Stimulated activated CD8-positive, alpha-beta memory T cell treated with anti-CD3 and anti-CD28 coated beads, Interleukin-15, amount 100 ng/mL, for 1 hour (primary cell): ENCODE data around the gene SLC39A11.

Experiments
- DNase-seq: peaks from one replicate; pipeline ENCODE4 v3.0.0-alpha.2; 2020; ENCODE audit warnings: low read depth

Gene SLC39A11

DNA sequence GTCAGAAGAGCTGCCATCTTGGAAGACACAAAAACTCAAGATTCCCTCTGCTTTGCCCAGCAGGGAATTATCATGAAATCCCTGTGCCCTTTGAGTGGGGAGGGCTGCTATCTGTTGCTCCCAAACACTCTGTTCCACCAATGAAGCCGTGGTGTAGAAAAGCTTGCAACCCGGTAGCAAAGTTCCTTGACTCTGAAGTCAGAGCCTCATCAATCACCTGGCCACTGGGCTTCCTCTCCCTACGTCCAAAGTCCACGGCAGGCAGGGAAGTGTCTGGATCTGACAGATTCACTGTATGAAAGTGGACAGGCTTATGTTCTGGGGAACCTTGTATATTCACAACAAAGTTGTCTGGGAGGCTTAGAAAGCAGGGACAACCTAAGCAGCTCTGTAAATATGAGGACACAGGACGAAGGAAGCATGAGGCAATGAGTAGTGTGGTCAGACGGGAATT is 343.3 kb downstream of the SLC39A11 start:
- no peak for DNase-seq

DNA sequence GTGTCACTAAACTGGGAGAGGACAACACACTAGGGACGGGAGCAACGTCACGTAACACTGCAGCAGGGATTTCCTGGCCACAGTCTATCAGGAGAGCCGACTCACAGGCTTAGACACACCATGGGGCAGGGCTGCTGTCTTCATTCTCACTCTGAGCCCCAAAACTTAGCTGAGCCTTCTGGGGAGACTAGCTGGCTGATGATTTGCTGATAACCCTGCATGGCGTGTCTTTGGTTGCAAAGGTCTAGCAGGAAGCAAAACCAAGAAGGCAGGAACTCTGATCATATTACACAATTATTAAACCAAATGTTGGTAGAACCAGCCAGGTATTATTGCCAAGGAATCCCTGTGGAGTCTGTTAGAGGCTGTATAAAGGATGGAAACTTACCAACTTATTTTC is 345.0 kb downstream of the SLC39A11 start:
- DNase-seq, result no peak

DNA sequence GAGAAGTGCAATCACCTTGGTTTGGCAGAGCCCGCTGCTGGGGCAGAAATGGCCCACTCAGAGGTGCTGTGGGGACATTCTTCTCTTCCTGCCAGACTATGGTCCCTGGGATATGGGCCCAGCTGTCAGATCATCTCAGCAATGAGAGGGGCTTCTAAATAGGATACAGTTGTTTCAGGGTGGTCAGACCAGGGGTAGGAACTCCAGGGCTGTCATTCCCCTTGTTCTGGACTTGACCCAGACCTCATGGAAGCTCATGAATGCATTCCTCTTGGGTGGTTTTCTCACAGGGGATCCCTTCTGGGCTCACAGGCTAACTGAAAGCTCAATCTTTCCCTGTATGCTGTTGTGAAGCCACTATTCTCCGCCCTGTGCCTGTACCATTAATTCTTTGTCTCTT is 347.2 kb downstream of the SLC39A11 start:
- DNase-seq, result no peak

DNA sequence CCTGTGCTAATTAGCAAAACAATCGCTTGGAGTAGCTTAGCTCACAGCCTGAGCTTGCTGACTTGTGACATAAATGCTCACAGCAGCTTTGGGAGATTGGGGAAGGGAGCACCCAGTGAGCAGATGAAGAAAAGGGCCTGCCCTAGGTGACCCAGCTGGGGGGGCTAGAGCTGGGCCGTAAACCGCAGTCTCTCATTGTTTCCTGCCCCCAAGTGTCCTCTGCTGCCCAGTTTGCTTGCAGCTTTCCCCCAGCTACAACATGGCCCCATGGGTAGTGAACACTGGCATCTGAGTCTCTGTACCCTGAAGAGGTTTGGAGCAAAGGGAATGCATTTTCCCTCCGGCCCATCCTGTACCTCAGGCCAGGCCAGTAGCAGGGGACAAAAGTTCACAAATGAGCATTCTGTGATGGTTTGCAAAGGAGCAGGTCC is 349.4 kb downstream of the SLC39A11 start:
- DNase-seq, result no peak

DNA sequence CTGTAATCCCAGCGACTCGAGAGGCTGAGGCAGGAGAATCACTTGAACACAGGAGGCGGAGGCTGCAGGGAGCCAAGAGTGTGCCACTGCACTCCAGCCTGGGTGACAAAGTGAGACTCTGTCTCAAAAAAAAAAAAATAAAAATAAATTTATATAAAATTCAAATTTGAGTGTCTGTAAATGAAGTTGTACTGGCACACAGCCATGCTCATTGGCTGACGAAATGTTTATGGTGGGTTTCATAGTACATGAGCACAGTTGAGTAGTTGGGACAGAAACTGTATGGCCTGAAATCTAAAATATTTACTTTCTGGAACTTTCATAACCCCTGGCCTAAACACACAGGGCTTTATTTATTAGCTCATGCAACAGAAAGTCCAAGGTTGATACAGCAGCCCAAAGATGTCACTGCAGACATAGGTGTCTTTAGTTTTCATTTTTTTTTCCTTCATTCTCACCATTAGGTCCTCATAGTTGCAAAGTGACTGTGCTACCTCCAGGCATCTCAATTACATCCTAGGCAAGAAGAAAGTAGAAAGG is 355.3 kb downstream of the SLC39A11 start:
- no peak for DNase-seq

DNA sequence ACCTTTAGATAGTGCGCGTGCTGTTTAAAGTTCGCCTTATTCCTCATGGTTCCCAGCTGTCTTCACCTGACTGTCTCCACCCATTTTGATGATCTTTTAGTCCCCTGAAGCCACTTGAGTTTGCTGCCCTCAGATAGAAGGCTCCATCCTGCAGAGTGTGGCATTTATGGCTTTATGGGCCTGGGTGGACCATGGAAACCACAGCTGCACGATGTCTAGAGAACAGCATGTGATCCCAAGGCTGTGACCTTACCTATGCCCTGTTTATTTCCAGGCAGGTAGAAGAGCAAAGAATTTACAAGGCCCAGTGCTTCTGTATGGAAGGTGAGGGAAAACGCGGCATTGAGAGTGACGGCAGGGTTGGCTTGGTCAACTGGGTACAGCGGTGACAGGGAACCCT is 356.9 kb downstream of the SLC39A11 start:
- no peak for DNase-seq

DNA sequence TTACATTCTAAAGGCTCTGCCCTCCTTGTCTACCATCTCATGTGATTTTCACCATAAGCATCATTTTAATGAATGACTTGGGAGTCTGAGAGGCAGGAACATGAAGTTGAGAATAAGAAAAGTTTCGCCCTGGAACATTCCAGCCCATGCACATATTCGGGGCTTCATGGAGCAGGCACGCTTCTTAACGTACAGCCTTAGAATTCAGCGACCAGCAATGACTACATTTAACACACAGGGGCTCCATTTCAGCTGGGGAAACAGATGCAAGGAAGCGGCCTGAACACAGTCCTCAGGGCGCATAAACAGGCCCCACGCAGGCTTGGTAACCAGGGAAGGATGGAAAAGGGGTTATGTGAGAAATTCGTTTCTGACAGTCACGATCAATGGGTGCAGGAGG is 357.4 kb downstream of the SLC39A11 start:
- DNase-seq, result no peak

DNA sequence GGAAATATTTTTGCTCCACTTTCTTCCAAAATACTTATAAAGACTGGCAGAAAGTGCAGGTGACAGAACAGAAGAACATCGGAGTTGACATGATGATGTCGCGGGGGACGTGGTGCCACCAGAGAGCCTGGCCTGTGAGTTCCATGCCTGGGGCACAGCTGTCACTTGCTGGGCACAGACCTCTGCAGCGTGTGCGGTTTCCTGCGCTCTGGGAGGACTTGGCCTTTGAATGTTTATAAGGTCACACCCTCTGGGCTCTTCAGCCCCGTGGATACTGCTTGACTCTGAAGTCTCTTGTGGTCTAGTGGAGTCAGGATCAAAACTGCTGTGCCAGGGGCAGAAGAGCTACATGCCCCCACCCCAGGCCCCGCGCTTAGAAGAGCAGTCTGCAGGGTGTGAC is 357.9 kb downstream of the SLC39A11 start:
- no peak for DNase-seq

DNA sequence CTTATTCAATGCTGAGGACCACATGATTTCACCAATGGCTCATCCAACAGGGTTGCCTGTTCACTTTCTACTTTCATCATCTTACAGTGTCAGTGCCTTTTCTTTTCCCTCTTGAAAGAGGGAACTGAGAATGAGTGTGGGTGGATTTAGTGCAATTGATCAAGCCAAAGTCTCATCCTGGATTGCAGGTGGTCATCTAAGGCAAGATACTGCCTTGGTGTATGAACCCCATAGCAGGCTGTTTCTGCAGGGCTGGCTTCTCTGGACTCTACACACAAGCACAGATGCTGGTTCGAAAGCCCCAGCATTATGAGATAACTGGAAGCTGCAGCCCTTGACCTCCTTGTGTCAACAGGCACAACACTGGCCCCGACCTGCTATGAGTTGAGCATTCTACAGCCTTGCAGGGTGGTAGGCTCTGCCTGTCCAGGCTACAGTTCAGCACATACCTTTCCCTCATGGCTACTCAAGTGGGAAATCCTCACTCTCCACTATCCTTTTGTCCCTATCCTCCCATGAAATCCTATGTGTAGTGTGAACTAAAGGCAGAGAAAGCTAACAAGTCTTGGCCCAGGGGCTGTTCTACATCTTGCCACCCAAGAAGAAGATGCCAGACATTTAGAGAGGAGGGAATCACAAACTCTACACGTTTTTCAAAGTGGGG is 358.7 kb downstream of the SLC39A11 start:
- no peak for DNase-seq

DNA sequence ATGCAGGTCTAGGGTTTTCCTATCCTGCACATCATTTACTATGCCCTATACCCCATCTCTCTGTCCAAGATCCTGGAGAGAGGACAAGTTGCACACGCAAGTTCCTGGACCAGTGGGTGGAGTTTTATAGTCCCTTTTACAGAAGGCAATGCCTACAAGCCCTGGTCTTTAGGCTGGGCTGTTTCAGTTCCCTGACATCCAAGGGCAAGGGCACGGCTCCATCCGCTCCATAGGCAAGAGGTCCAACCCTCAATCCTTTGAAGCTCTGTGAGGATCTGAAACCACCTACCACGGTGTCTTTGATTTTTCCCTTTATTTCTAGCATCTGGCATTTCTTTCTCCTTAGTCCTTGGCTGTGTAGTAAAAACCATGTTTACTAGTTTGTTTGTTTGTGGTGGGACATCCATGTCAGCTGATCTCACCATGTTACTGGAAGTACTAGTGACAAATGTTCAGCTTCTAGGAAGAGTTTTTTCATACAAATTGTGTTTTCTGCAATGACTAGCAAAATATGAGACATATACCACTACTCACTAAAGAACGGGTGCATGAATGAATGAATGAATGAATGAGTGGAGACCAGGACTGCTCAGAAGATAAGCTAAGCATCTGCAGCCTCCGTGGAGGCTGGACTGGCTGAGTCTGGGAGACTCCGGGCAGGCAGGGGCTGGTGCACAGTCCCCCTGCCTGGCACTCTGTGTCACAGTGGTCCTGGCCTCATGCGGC is 359.4 kb downstream of the SLC39A11 start:
- DNase-seq, result no peak

DNA sequence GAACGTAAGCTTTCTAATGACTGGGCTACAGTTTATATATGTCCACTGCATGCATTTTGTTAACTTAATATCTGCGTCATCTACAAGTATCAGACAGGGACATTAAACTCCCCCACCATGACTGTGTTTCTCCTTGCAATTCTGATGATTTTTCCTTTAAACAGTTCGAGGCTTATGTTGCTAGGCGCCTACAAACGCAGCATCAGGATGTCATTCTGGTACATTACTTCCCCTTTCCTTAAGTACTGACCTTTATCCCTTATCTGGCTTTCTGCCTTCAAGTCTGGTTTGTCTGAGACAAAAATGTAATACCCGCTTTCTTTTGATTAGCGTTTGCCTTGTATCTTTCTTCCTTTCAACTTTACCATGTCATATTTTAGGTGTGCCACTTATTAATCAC is 362.4 kb downstream of the SLC39A11 start:
- no peak for DNase-seq

DNA sequence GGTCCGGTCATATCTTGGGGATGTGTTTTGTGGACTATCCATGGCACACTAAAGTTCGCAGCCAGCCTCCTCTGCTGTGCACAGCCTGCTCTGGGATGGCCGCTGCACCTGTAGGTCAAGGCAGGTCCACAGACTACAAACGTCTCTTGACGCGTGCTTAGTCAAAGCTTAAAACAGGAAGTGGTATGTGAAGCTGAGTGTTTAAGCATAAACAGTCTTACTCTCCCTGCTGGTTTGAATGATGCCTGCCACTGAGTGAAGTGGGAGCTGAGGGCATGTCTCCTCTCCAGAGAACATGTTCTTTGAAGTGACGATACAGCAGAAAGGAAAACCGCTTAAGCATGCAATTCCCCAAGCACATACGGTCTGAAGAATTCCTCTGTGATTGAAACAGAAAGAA is 365.6 kb downstream of the SLC39A11 start:
- DNase-seq, result no peak

DNA sequence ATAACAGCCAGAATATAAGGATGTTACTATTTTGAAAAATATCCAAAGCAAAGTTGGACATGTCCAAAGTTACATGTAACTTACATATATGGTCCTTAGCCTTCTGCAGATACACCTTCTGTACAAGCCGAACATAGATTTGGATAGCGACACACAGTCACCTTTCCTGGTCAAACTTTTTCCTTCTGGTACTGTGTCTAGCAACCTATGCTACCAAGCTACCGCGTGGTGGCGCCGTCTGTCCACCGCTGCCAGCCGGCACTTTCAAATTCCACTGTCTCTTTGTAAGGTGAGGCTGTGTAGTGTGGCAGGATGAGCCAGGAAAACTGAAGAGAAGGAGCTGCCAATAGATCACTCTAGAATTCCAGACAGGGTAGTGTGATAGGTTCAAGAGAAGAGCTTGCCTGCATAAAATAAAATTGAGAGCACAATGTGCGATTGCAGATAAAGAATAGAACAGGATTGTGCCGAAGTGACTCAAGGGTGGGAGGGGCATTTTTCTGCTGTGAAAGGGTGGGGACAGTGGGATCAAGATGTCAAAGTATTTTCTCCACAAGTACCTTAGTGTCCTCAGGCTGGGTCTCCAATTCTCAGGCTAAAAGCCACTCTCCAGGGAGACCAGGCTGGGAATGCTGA is 366.9 kb downstream of the SLC39A11 start:
- DNase-seq, result peak; percentile 9

DNA sequence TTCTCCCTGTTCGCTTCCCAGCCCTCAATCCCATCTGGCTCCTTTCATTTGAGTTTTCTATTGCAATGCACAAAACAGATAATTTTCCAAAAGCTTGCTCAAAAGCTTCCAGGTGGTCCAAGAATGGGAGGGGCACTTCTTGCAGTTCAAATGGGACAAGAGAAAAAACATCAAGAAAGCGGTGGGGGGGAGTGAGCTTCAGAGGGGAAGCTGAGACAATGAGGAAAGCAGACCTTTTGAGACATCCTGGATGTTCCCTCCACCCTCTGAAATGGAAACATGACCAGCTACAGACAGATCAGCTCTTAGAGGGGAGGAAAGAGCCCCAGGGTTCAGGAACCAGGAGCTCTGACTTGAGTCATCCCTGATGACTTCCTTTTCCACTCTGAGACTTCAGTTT is 368.2 kb downstream of the SLC39A11 start:
- DNase-seq, result no peak

DNA sequence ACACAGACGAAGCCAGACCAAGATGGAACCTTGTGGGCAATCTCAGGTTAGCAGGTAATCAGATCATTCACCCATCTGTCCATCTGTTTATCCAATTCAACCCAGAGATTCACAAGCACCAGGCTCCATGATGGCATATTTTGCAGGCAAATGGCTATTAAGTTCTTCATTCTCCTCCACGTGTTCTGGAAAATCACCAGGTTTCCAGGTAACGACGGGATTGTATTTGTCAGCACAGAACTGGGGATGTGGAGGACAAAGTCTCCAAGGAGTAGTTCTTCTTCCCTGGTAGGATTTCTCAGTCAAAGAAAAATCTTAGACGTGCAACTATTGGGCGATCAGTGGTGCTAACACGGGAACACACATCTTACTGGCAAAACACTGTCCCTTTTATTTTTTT is 368.8 kb downstream of the SLC39A11 start:
- no peak for DNase-seq

DNA sequence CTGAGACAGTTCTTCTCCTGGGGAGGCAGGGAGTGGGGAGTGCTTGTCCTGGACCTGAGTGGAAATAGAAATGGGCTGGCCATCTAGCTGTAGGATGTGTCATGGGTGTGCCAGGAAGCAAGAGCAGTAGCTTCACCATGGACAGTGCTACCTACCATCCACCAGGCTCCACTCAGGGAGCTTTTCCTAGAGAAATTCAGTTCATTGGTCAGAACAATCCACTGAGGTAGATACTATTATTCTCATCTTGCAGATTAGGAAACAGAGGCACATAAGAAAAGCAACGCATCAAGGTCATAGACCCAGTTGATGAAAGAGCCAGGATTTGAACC is 372.0 kb downstream of the SLC39A11 start:
- DNase-seq, result no peak

DNA sequence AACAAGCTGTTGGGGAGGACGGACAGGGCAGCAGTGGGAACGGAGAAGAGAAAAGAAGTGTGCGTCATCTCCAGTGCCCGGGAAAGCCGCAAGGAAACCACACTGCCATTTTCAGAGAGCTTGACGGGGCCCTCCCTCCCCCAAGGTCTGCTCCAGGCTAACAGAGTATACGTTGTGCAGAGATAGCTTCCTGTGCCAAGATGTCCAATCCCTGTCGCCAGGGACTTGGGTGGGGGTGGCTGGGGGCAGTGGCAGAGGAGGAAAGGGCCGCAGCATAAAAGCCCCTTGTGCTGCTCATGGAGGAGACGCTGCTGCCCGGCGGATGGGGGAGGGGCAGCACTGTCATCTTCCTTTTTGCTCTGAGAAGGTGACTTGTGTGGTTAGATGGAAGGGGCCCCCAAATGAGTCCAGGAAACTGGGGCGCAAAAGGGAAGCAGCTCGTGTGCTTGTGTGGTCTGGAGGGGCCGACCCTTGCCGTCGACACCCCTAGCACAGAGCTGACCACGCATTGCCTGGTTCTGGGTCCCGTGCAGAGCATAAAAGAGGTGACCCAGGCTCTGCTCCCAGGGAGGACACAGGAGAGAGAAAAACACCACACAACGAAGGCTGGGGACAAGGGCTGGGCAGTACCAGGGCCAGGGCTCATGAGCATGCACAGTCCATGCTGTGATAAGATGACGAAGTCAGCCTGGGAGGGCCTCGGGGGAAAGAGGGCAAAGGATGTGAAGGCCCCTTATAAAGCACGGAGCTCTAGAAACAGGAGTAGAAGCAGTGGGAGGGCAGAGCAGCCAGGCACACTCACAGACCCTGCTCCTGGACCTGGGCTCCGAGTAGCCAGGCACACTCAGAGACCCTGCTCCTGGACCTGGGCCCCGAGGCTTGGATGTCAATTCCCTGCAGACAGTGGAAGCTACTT is 372.7 kb downstream of the SLC39A11 start:
- peak; percentile 15 for DNase-seq

DNA sequence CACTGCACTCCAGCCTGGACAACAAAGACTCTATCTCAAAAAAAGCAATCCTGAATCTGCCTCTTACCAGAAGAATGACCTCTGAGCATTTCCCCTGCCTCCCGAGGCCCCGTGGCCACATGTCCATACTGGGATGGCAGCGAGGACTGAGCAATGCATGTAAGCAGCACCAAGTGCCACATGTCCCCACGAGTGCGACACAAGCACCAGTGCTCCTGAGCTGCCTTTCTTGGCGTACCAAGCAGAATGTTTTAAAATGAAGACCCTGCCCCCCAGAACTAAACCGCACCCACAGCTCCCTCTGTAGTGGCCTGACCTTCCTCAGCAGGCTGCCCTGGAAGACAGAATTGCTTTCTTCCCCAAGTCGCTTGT is 373.3 kb downstream of the SLC39A11 start:
- no peak for DNase-seq

DNA sequence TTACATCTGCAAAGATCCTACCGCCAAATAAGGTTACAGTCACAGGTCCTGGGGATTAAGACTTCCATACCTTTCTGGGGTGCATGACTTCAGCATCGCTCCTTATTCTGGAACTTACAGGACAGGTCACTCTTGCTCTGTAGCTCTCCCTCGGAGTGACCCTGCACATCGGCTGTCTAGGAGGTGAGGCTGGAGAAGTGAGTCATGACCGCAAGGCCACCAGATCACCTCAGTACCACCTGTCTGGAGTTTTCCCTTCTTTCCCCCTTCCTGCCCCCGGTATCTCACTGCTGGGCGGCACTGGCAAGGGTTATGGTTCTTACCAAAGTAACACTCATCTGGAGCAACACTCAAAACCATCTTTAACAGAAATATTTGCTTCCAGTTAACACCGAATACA is 374.8 kb downstream of the SLC39A11 start:
- DNase-seq, result no peak

DNA sequence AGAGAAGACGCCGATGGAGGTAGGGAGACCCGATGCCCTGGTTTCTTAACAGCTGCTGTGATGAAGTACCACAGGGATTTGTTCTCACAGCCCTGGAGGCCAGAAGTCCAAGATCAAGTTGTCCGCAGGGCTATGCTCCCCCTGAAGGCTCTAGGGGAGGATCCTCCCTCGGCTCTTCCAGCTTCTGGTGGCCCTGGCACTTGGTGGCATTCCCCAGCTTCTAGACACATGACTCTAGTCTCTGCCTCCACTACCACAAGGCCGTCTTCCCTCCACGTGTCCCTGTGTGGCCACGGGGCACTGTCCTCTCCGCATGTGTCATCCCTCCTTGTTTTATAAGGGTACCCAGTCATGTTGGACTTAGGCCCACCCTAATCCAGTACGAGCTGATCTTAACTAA is 375.2 kb downstream of the SLC39A11 start:
- no peak for DNase-seq

DNA sequence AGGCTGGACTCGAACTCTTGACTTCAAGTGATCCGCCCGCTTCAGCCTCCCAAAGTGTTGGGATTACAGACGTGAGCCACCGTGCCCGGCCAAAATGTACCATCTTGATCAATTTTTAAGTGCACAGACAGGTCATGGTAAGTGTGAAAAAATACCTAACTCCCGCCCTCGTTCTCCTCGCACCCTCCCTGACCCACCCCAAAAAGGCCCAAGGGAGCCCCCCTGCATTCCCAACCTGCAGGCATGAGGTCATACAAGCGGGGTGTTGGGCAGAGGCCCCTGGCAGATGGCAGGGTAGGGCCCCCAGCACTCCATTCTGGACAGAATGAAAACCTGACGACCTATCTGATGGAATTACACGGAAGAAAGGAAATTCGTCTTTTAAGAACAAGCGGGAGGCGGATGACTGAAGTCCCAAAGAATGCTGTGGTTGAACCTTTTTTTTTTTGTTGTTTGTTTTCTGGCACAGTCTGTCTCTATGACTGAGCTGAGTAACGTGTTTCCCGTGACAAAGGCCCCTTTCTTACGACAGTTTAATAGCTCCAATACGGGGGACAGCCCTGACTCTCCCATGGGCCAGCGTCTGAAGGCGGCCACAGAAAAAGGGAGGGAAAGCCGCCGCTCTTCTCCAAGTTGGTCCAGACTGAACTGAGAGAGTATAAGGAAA is 376.4 kb downstream of the SLC39A11 start:
- no peak for DNase-seq
